GM12864 (cell line): Measurements from ENCODE around the gene IZUMO2.

Experiments
- DNase-seq: peaks from one replicate; pipeline ENCODE4 v3.0.0-alpha.2; 2011; ENCODE audit warnings: low read depth
- H3K4me3 ChIP-seq: 2 replicates; pipeline ENCODE4 v1.5.1; 2011; ENCODE audit warnings: mild to moderate bottlenecking, low read depth, low read length, control low read depth
- CTCF ChIP-seq: IDR thresholded peaks from 2 replicates; pipeline ENCODE4 v1.5.1; 2011; ENCODE audit warnings: low read depth, mild to moderate bottlenecking, moderate library complexity, low read length, control low read depth, inconsistent platforms; ENCODE audit errors: missing control alignments

IZUMO2 gene

DNA sequence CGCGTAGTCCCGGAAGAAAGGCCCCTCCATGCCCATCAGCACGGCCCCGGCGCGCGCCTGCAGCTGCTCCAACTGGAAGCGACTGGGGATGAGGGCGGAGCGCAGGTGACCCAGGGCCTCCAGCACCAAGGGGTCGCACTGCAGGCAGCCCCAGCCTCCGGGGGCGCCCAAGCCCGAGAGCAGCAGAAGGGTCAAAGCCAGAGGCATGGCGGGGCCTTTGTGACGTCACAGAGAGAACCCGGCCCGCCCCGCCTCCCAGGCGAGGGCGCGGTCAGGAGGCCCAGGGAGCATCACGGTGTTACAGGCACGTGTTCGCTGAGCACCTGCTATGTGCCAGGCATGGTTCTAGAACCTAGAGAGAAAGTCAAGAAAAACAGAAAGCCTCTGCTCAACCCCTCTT lies at the start of gene IZUMO2:
TSS of gene IZUMO2 (minus strand) at position 294 of the 400 bp plus-strand sequence. CDS start at position 207, 87 bp downstream.
- no peak for DNase-seq
- no peak for TF ChIP-seq CTCF
- no peak within 1 kb of the TSS for H3K4me3 ChIP-seq

DNA sequence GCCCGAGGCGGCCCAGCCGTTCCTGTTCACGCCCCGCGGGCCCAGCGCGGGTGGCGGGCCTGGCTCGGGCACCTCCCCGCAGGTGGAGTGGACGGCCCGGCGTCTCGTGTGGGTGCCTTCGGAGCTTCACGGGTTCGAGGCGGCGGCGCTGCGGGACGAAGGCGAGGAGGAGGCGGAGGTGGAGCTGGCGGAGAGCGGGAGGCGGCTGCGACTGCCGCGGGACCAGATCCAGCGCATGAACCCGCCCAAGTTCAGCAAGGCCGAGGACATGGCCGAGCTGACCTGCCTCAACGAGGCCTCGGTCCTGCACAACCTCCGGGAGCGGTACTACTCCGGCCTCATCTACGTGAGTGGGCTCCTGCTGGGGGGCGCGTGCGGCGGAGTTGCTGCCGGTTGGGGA lies 47.3 kb upstream of the IZUMO2 start:
- DNase-seq = no peak
- H3K4me3 ChIP-seq = no peak overlapping the region
- TF ChIP-seq CTCF = no peak

DNA sequence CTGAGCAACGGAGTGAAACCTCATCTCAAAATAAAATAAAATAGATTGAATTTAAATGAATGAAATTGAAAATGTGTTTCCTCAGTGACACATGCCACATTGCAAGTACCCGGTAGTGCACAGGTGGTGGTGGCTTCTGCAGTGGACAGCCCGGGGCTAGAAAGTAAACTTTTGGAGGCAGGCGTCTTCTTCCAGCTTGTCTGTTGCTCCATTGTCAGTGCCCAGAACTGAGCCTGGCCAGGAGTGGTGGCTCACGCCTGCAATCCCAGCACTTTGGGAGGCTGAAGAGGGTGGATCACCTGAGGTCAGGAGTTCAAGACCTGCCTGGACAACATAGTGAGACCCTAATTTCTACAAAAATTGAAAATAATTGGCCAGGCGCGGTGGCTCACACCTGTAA lies 46.0 kb upstream of the IZUMO2 start:
- no peak for TF ChIP-seq CTCF
- no peak for DNase-seq
- H3K4me3 ChIP-seq = no peak overlapping the region

DNA sequence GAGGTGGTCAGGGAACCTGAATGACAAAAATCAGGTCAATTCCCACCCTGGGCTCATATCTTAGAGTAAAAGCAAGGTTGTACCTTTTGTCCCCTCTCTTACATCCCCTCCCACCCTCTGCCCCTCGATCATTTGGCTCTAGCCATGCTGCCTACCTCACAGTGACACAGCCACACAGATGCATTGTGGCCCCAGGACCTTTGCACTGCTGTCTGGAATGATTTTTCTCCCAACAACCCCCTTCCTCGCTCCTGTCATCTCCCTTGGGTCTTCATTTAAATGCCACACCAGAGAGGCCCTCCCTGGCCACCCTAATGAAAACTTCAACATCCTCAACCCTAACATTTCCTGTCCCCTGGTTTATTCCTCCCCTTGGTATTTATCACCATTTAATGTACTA lies 44.6 kb upstream of the IZUMO2 start:
- no peak overlapping the region for H3K4me3 ChIP-seq
- DNase-seq = no peak
- TF ChIP-seq CTCF = no peak

- TF ChIP-seq CTCF = no peak
- H3K4me3 ChIP-seq = no peak overlapping the region
- no peak for DNase-seq
Measured at GRCh38 chr19:50206191-50206590, 43.1 kb upstream of the IZUMO2 start.

DNA sequence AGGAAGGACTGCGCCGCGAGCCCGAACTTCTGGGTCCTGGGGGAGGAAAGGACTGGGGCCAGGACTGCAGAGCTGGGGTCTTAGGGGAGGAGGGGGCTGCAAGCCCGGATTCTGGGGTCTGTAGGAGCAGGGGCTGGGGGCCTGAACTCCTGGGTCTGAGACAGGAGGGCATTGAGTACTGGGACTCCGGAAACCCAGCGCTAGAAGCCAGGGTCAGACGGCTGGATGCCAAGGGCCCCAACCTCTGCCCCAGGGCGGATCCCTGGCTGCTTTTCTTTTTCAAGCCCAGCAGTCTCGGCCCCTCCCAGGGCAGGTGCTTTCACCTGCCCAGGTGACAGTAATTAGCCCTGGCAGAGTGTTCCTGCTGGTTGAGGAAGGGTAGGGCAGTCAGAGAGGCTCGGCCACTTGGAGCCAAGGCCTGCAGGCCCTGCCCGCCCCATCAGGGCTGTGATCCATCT lies 42.6 kb upstream of the IZUMO2 start:
- H3K4me3 ChIP-seq = no peak overlapping the region
- no peak for DNase-seq
- no peak for TF ChIP-seq CTCF

GRCh38 chr19:50204811-50205675 lies 42.0 kb upstream of the IZUMO2 start:
- no peak for TF ChIP-seq CTCF
- DNase-seq = no peak
- no peak overlapping the region for H3K4me3 ChIP-seq
